HepG2 (cell line): ENCODE measurements around the gene LAP3. TPM values are rescaled to one million over a fixed set of nuclear protein-coding genes. Genes with fewer than 3 reads are reported as not detected.
A peak's percentile ranks its signal among the peaks of the same experiment; 100 is the strongest.

ENCODE experiments used
- ADNP ChIP-seq: sonication (generic); formaldehyde crosslinking; IDR thresholded peaks from 2 replicates; pipeline ENCODE4 v1.4.0; 2020; ENCODE audit warnings: missing genetic modification reagents
- ATF3 ChIP-seq: sonication (generic); formaldehyde crosslinking; IDR thresholded peaks from 2 replicates; pipeline ENCODE4 v1.4.0; 2020; ENCODE audit warnings: missing genetic modification reagents
- ATF4 ChIP-seq, 2 experiments: fragments of 450-650 bp in 1 of 2; sonication (generic) in 1 of 2; formaldehyde crosslinking; IDR thresholded peaks; 2 replicates each; pipeline versions ENCODE4 v1.5.0 to v1.8.0; 2020 to 2022; ENCODE audit warnings: mild to moderate bottlenecking in 1 of 2, missing genetic modification reagents in 1 of 2
- ATF6 ChIP-seq: sonication (generic); formaldehyde crosslinking; conservative IDR thresholded peaks from 2 replicates; pipeline ENCODE4 v1.4.0; 2020; ENCODE audit warnings: missing genetic modification reagents
- BHLHE40 ChIP-seq: IDR thresholded peaks from 2 replicates; pipeline ENCODE4 v1.6.1; 2011; ENCODE audit warnings: low read length, improper control_type of control experiment
- BRF2 ChIP-seq: sonication (generic); formaldehyde crosslinking; IDR thresholded peaks from 2 replicates; pipeline ENCODE4 v1.8.1; 2022; ENCODE audit warnings: mild to moderate bottlenecking, missing genetic modification reagents
- KLF6 ChIP-seq: IDR thresholded peaks from 2 replicates; pipeline ENCODE4 v1.8.0; 2016; ENCODE audit warnings: missing biosample characterization, missing genetic modification reagents
- ZBTB33 ChIP-seq: sonication (generic); formaldehyde crosslinking; IDR thresholded peaks from 2 replicates; pipeline ENCODE4 v1.4.0; 2020; ENCODE audit warnings: missing genetic modification reagents
- polyA plus RNA-seq, 8 experiments: library from polyadenylated mRNA; depleted of rRNA in 3 of 8; stranded (reverse) in 7 of 8; unstranded in 1 of 8; fragments of >200 nt; fragmentation: Illumina TruSeq in 4 of 8; extraction: Trizol in 4 of 8; gene quantifications; 2 replicates each; pipeline versions ENCODE4 v1.2.1 to v1.2.3, GENCODE V29; 2011 to 2016; ENCODE audit warnings: low read depth in 4 of 8, missing spikeins in 1 of 8, mixed read lengths in 1 of 8; ENCODE audit not compliant: insufficient read depth in 1 of 8
- total RNA-seq, 5 experiments: library from RNA; depleted of rRNA; stranded (reverse); fragments of >200 nt; fragmentation: Illumina TruSeq; extraction: Trizol; gene quantifications; 2 replicates each; pipeline ENCODE4 v1.2.3, GENCODE V29; 2016; ENCODE audit warnings: low read depth in 1 of 5
- TF ChIP-seq, protein P1 (sequence below): sonication (generic); formaldehyde crosslinking; IDR thresholded peaks from 2 replicates; pipeline ENCODE4 v1.4.0; 2020; ENCODE audit warnings: missing genetic modification reagents, low read depth, mild to moderate bottlenecking, borderline replicate concordance
- TF ChIP-seq, protein P2 (sequence below): sonication (generic); formaldehyde crosslinking; IDR thresholded peaks from 2 replicates; pipeline ENCODE4 v1.4.0; 2020; ENCODE audit warnings: missing genetic modification reagents, borderline replicate concordance
- TF ChIP-seq, protein P3 (sequence below): sonication (generic); IDR thresholded peaks from 2 replicates; pipeline ENCODE4 v1.6.1; 2016; ENCODE audit warnings: low read depth, borderline replicate concordance
- TF ChIP-seq, protein P4 (sequence below): IDR thresholded peaks from 2 replicates; pipeline ENCODE4 v1.6.1; 2016; ENCODE audit warnings: low read depth, control low read depth
- TF ChIP-seq, protein P5 (sequence below): conservative IDR thresholded peaks from 2 replicates; pipeline ENCODE4 v1.6.1; 2018; ENCODE audit warnings: missing genetic modification reagents

Gene LAP3
- total and polyA plus RNA-seq, 2 of the 13 experiments (the other 11 are each of a cell fraction or from before 2014, with no cell fraction given) = 106 to 125 TPM

GRCh38 chr4:17558941-17559708, 17.9 kb upstream of the LAP3 start (continued):
- TF ChIP-seq, protein P1, sequence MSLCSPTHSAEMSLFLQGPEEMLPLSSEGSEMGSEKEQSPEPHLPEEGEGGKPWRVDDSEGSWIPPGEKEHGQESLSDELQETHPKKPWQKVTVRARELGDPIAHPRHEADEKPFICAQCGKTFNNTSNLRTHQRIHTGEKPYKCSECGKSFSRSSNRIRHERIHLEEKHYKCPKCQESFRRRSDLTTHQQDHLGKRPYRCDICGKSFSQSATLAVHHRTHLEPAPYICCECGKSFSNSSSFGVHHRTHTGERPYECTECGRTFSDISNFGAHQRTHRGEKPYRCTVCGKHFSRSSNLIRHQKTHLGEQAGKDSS = peak; percentile 55; the same call in 1 of the 2 replicates
- TF ChIP-seq ZBTB33 (CRISPR knock-in tag) (peak; percentile 56; the same call in 1 of the 2 replicates), ATF6 (CRISPR knock-in tag) (0 out of 2 replicates have a peak, but pooled peaks have one; percentile 44), BRF2 (CRISPR knock-in tag) (peak; percentile 47; the same call in 1 of the 2 replicates), KLF6 (peak; percentile 73), ATF3 (CRISPR knock-in tag) (peak; percentile 79), ATF4 (CRISPR knock-in tag; IDR thresholded peaks at IDR 0.05) (peak in 1 of 2 experiments; percentile 78; a peak in 2 of 4 replicates), BHLHE40 (peak; percentile 62; the same call in 1 of the 2 replicates), ADNP (CRISPR knock-in tag) (peak; percentile 54; the same call in 1 of the 2 replicates)
- TF ChIP-seq, protein P2, sequence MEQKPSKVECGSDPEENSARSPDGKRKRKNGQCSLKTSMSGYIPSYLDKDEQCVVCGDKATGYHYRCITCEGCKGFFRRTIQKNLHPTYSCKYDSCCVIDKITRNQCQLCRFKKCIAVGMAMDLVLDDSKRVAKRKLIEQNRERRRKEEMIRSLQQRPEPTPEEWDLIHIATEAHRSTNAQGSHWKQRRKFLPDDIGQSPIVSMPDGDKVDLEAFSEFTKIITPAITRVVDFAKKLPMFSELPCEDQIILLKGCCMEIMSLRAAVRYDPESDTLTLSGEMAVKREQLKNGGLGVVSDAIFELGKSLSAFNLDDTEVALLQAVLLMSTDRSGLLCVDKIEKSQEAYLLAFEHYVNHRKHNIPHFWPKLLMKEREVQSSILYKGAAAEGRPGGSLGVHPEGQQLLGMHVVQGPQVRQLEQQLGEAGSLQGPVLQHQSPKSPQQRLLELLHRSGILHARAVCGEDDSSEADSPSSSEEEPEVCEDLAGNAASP = peak; percentile 67; the same call in 1 of the 2 replicates
- TF ChIP-seq, protein P3, sequence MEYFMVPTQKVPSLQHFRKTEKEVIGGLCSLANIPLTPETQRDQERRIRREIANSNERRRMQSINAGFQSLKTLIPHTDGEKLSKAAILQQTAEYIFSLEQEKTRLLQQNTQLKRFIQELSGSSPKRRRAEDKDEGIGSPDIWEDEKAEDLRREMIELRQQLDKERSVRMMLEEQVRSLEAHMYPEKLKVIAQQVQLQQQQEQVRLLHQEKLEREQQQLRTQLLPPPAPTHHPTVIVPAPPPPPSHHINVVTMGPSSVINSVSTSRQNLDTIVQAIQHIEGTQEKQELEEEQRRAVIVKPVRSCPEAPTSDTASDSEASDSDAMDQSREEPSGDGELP = peak; percentile 96
- TF ChIP-seq, protein P4, sequence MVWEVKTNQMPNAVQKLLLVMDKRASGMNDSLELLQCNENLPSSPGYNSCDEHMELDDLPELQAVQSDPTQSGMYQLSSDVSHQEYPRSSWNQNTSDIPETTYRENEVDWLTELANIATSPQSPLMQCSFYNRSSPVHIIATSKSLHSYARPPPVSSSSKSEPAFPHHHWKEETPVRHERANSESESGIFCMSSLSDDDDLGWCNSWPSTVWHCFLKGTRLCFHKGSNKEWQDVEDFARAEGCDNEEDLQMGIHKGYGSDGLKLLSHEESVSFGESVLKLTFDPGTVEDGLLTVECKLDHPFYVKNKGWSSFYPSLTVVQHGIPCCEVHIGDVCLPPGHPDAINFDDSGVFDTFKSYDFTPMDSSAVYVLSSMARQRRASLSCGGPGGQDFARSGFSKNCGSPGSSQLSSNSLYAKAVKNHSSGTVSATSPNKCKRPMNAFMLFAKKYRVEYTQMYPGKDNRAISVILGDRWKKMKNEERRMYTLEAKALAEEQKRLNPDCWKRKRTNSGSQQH (CRISPR knock-in tag) = peak; percentile 36; the same call in 1 of the 2 replicates
- TF ChIP-seq, protein P5, sequence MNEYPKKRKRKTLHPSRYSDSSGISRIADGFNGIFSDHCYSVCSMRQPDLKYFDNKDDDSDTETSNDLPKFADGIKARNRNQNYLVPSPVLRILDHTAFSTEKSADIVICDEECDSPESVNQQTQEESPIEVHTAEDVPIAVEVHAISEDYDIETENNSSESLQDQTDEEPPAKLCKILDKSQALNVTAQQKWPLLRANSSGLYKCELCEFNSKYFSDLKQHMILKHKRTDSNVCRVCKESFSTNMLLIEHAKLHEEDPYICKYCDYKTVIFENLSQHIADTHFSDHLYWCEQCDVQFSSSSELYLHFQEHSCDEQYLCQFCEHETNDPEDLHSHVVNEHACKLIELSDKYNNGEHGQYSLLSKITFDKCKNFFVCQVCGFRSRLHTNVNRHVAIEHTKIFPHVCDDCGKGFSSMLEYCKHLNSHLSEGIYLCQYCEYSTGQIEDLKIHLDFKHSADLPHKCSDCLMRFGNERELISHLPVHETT = no peak
